Trophoblast cell (in vitro differentiated cells and primary cell): ENCODE measurements around the gene C11orf21.

Experiments used
- DNase-seq, 2 donors: peaks; one replicate each; pipeline ENCODE4 v3.0.0-alpha.2; 2016
- H2AFZ ChIP-seq: 2 replicates; pipeline ENCODE4 v1.6.1; 2013; ENCODE audit warnings: low read length, moderate library complexity, mild to moderate bottlenecking; ENCODE audit not compliant: insufficient read depth, poor library complexity
- H2AK5ac ChIP-seq: 2 replicates; pipeline ENCODE4 v1.6.1; 2013; ENCODE audit warnings: mild to moderate bottlenecking, low read length
- H2BK120ac ChIP-seq: 2 replicates; pipeline ENCODE4 v1.6.1; 2013; ENCODE audit warnings: low read length, mild to moderate bottlenecking, moderate library complexity; ENCODE audit not compliant: insufficient read depth, poor library complexity
- H2BK12ac ChIP-seq: 2 replicates; pipeline ENCODE4 v1.6.1; 2013; ENCODE audit warnings: mild to moderate bottlenecking, low read length, moderate library complexity
- H2BK5ac ChIP-seq: 2 replicates; pipeline ENCODE4 v1.6.1; 2013; ENCODE audit warnings: low read length, low read depth, moderate library complexity, mild to moderate bottlenecking; ENCODE audit not compliant: poor library complexity
- H3K14ac ChIP-seq: 2 replicates; pipeline ENCODE4 v1.6.1; 2013; ENCODE audit warnings: mild to moderate bottlenecking, low read length
- H3K18ac ChIP-seq: 2 replicates; pipeline ENCODE4 v1.6.1; 2013; ENCODE audit warnings: mild to moderate bottlenecking, low read length
- H3K23ac ChIP-seq: 2 replicates; pipeline ENCODE4 v1.6.1; 2013; ENCODE audit warnings: low read length
- H3K27ac ChIP-seq: 2 replicates; pipeline ENCODE4 v1.5.1; 2013; ENCODE audit warnings: low read depth, mild to moderate bottlenecking, inconsistent platforms, low read length, moderate library complexity
- H3K27me3 ChIP-seq: 2 replicates; pipeline ENCODE4 v1.6.1; 2013; ENCODE audit warnings: inconsistent platforms, mild to moderate bottlenecking, low read length, moderate library complexity; ENCODE audit not compliant: insufficient read depth
- H3K36me3 ChIP-seq, 2 experiments: 1 replicate in 1 of 2; 2 replicates in 1 of 2; pipeline ENCODE4 v1.6.1; 2013; ENCODE audit warnings: low read length in 2 of 2, mild to moderate bottlenecking in 2 of 2, moderate library complexity in 1 of 2; ENCODE audit not compliant: insufficient read depth in 2 of 2, control insufficient read depth in 1 of 2
- H3K4ac ChIP-seq: 2 replicates; pipeline ENCODE4 v1.6.1; 2013; ENCODE audit warnings: low read depth, mild to moderate bottlenecking, low read length, moderate library complexity
- H3K4me1 ChIP-seq, 2 experiments: 1 replicate in 1 of 2; 2 replicates in 1 of 2; pipeline ENCODE4 v1.6.1; 2013; ENCODE audit warnings: low read length in 2 of 2, mild to moderate bottlenecking in 2 of 2, moderate library complexity in 1 of 2; ENCODE audit not compliant: insufficient read depth in 2 of 2, control insufficient read depth in 1 of 2
- H3K4me2 ChIP-seq: 2 replicates; pipeline ENCODE4 v1.6.1; 2013; ENCODE audit warnings: inconsistent platforms, mild to moderate bottlenecking, low read length, moderate library complexity
- H3K4me3 ChIP-seq: 2 replicates; pipeline ENCODE4 v1.5.1; 2013; ENCODE audit warnings: mild to moderate bottlenecking, low read depth, low read length, inconsistent platforms
- H3K79me1 ChIP-seq: one replicate; pipeline ENCODE4 v1.6.1; 2013; ENCODE audit warnings: low read length
- H3K79me2 ChIP-seq: 2 replicates; pipeline ENCODE4 v1.6.1; 2013; ENCODE audit warnings: low read length, mild to moderate bottlenecking; ENCODE audit not compliant: control insufficient read depth, insufficient read depth, poor library complexity
- H3K9ac ChIP-seq: 2 replicates; pipeline ENCODE4 v1.6.1; 2013; ENCODE audit warnings: mild to moderate bottlenecking, low read length
- H3K9me3 ChIP-seq: 2 replicates; pipeline ENCODE4 v1.6.1; 2013; ENCODE audit warnings: low read depth, mild to moderate bottlenecking, control low read depth, inconsistent platforms, low read length; ENCODE audit not compliant: insufficient read depth
- H4K12ac ChIP-seq: 2 replicates; pipeline ENCODE4 v1.6.1; 2013; ENCODE audit warnings: low read depth, mild to moderate bottlenecking, low read length, moderate library complexity
- H4K8ac ChIP-seq: 2 replicates; pipeline ENCODE4 v1.6.1; 2013; ENCODE audit warnings: low read depth, mild to moderate bottlenecking, low read length, moderate library complexity
- H4K91ac ChIP-seq: one replicate; pipeline ENCODE4 v1.6.1; 2013; ENCODE audit warnings: low read depth, mild to moderate bottlenecking, low read length, moderate library complexity
- WGBS: extraction: QIAGEN DNeasy Blood & Tissue Kit; methylation state at CpG from one replicate; pipeline ENCODE4 v1.1.7; 2013; ENCODE audit warnings: missing lambda C conversion rate; ENCODE audit not compliant: insufficient read length, insufficient coverage; ENCODE audit errors: extremely low coverage; 5-methylcytosine and 5-hydroxymethylcytosine counted together

C11orf21 gene

GRCh38 chr11:2316169-2316962 lies 14.6 kb upstream of the C11orf21 start:
- H3K4me2 ChIP-seq, result no peak overlapping the region
- no peak for DNase-seq
- H3K27ac ChIP-seq, result no peak overlapping the region
- H4K12ac ChIP-seq, result no peak overlapping the region
- H3K18ac ChIP-seq, result no peak overlapping the region
- no peaks in the 10 kb centered on the region for H3K27me3 ChIP-seq
- H3K4ac ChIP-seq, result no peak overlapping the region
- H2BK120ac ChIP-seq, result no peak overlapping the region
- no peaks in the 10 kb centered on the region for H3K4me1 ChIP-seq
- no CpG with 5 or more reads among the region's 23 CpGs for WGBS
- no peak overlapping the region for H2AFZ ChIP-seq
- H3K79me2 ChIP-seq, result no peaks in the 10 kb centered on the region
- no peak overlapping the region for H2AK5ac ChIP-seq
- no peak overlapping the region for H3K9ac ChIP-seq
- H2BK5ac ChIP-seq, result no peak overlapping the region
- H3K23ac ChIP-seq, result no peak overlapping the region
- H3K36me3 ChIP-seq, result no peaks in the 10 kb centered on the region
- no peak overlapping the region for H2BK12ac ChIP-seq
- no peak overlapping the region for H3K4me3 ChIP-seq
- H4K91ac ChIP-seq, result no peak overlapping the region
- H3K14ac ChIP-seq, result no peak overlapping the region
- no peaks in the 10 kb centered on the region for H3K79me1 ChIP-seq
- H3K9me3 ChIP-seq, result peaks cover 15% of the 10 kb centered on the region
- no peak overlapping the region for H4K8ac ChIP-seq

GRCh38 chr11:2315395-2316168 lies 13.9 kb upstream of the C11orf21 start:
- WGBS, result no CpG with 5 or more reads among the region's 25 CpGs
- Histone ChIP-seq H4K12ac (no peak overlapping the region), H3K4ac (no peak overlapping the region), H4K8ac (no peak overlapping the region), H3K23ac (no peak overlapping the region), H3K27ac (no peak overlapping the region), H3K9ac (no peak overlapping the region), H3K4me3 (no peak overlapping the region), H3K79me1 (no peaks in the 10 kb centered on the region), H3K18ac (no peak overlapping the region), H2BK5ac (no peak overlapping the region), H3K36me3 (no peaks in the 10 kb centered on the region), H3K14ac (no peak overlapping the region), H4K91ac (no peak overlapping the region), H3K4me2 (no peak overlapping the region), H2BK12ac (no peak overlapping the region), H3K27me3 (no peaks in the 10 kb centered on the region), H2BK120ac (no peak overlapping the region), H3K9me3 (peaks cover 9% of the 10 kb centered on the region), H2AFZ (no peak overlapping the region), H2AK5ac (no peak overlapping the region), H3K4me1 (no peaks in the 10 kb centered on the region), H3K79me2 (no peaks in the 10 kb centered on the region)
- no peak for DNase-seq

- H3K27me3 ChIP-seq, result no peaks in the 10 kb centered on the region
- H3K79me1 ChIP-seq, result no peaks in the 10 kb centered on the region
- no peak overlapping the region for H2BK12ac ChIP-seq
- no peaks in the 10 kb centered on the region for H3K36me3 ChIP-seq
- no peak overlapping the region for H2BK5ac ChIP-seq
- H3K9ac ChIP-seq, result no peak overlapping the region
- no peak overlapping the region for H3K27ac ChIP-seq
- no peak overlapping the region for H2AFZ ChIP-seq
- no peak overlapping the region for H3K14ac ChIP-seq
- H3K9me3 ChIP-seq, result peaks cover 2% of the 10 kb centered on the region
- H4K12ac ChIP-seq, result no peak overlapping the region
- H2AK5ac ChIP-seq, result no peak overlapping the region
- H3K4me3 ChIP-seq, result no peak overlapping the region
- no peak overlapping the region for H3K23ac ChIP-seq
- H4K91ac ChIP-seq, result no peak overlapping the region
- no peak overlapping the region for H2BK120ac ChIP-seq
- WGBS, result no CpG with 5 or more reads among the region's 16 CpGs
- no peak overlapping the region for H4K8ac ChIP-seq
- no peak overlapping the region for H3K4ac ChIP-seq
- DNase-seq, result no peak
- H3K4me1 ChIP-seq, result no peaks in the 10 kb centered on the region
- H3K4me2 ChIP-seq, result no peak overlapping the region
- H3K79me2 ChIP-seq, result no peaks in the 10 kb centered on the region
- H3K18ac ChIP-seq, result no peak overlapping the region
Measured at GRCh38 chr11:2314525-2315394, 13.0 kb upstream of the C11orf21 start.

- Histone ChIP-seq H4K91ac (no peak overlapping the region), H3K79me1 (no peaks in the 10 kb centered on the region), H3K36me3 (no peaks in the 10 kb centered on the region), H3K14ac (no peak overlapping the region), H2BK120ac (no peak overlapping the region), H3K9me3 (peaks cover 2% of the 10 kb centered on the region), H3K4ac (no peak overlapping the region), H3K23ac (no peak overlapping the region), H3K4me2 (no peak overlapping the region), H3K79me2 (no peaks in the 10 kb centered on the region), H2AK5ac (no peak overlapping the region), H3K9ac (no peak overlapping the region), H3K18ac (no peak overlapping the region), H4K8ac (no peak overlapping the region), H3K27me3 (no peaks in the 10 kb centered on the region), H2BK5ac (no peak overlapping the region), H2AFZ (no peak overlapping the region), H3K27ac (no peak overlapping the region), H4K12ac (no peak overlapping the region), H3K4me1 (no peaks in the 10 kb centered on the region), H3K4me3 (no peak overlapping the region), H2BK12ac (no peak overlapping the region)
- WGBS, result no CpG with 5 or more reads among the region's 7 CpGs
- DNase-seq, result no peak
Measured at GRCh38 chr11:2314136-2314524, 12.4 kb upstream of the C11orf21 start.
